Lower leg skin (tissue), 4 donors: ENCODE data around the gene KCNK3. TPM values are rescaled to one million over a fixed set of nuclear protein-coding genes. Genes with fewer than 3 reads are reported as not detected.
"Not testable (repeated sequence)": the region's sequence is repeated elsewhere in the genome, so short reads cannot be mapped to it uniquely, and the experiment has no call there.

Experiments
- DNase-seq, 2 donors: peaks; one replicate each; pipeline ENCODE4 v3.0.0-alpha.2; 2019; ENCODE audit warnings: low spot score in 2 of 2
- H3K4me3 ChIP-seq: fragments of 200-600 bp; sonication (generic); 2 replicates; pipeline ENCODE4 v1.5.1; 2017; ENCODE audit warnings: mild to moderate bottlenecking, low read depth; ENCODE audit not compliant: poor library complexity, severe bottlenecking
- CTCF ChIP-seq, 3 donors: fragments of 450-650 bp; IDR thresholded peaks; one replicate each; pipeline ENCODE4 v1.5.1; 2016; ENCODE audit warnings: antibody characterized with exemption in 3 of 3, mild to moderate bottlenecking in 3 of 3, moderate library complexity in 2 of 3
- POLR2A ChIP-seq, 2 donors: fragments of 450-650 bp; IDR thresholded peaks; one replicate each; pipeline ENCODE4 v1.6.1; 2016 to 2017; ENCODE audit warnings: antibody characterized with exemption in 2 of 2, mild to moderate bottlenecking in 1 of 2, moderate library complexity in 1 of 2
- WGBS, 2 donors: methylation state at CpG; one replicate each; pipeline ENCODE4 v1.1.5; 2018; 5-methylcytosine and 5-hydroxymethylcytosine counted together
- intact Hi-C: fragments of 100-400 bp; cut with DNase I; formaldehyde crosslinking; loops from one replicate; pipeline ENCODE4 v1.15.0; 2023; ENCODE audit warnings: low total_unique reads
- total RNA-seq, 4 donors: library from RNA; depleted of rRNA; stranded (reverse); fragments of >200 nt; gene quantifications; one replicate each; pipeline ENCODE4 v1.1.0, GENCODE V29; 2016

KCNK3 gene
- total RNA-seq, 4 donors from 2014 or later = 0.42 to 3.1 (median 0.69) TPM; not detected in 1

- TF ChIP-seq POLR2A (IDR thresholded peaks at IDR 0.05) (no peak), CTCF (IDR thresholded peaks at IDR 0.05) (no peak)
- DNase-seq = no peak
- intact Hi-C loops = no loop called here
- no peak overlapping the region for H3K4me3 ChIP-seq
- 36 to 42% methylated on average over 6 of the region's 6 CpGs for WGBS, 2 donors
These were observed 65.6 kb downstream of the KCNK3 start for GRCh38 chr2:26757873-26758789.

DNA sequence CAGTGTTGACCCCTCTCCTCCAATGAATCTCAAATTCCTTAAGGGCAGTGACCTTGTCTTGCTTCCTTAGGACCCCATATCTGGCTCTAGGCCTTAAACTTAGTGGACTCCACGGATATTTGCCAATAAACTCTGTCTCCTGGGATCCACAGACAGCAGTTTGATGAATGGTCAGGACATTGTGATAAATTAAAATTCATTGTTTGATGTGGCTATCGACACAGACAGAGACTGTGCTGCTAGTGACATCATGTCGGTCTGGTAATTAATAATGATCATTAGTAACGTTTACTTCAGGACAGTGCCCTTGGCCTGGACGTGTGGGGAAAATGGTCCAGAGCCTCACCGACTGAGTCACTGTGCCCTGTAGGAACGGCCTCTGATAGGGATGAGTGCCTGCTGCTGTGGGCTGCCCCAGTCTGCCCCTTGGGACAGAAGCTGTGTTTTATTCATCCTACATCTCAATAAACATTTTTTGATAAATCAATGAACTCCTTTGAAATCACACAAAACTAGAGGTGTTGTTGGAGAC, 66.3 kb downstream of the KCNK3 start:
- intact Hi-C loops = no loop called here
- H3K4me3 ChIP-seq = no peak overlapping the region
- DNase-seq = no peak
- 72 to 79% methylated on average over 7 of the region's 7 CpGs for WGBS, 2 donors
- TF ChIP-seq CTCF (IDR thresholded peaks at IDR 0.05) (no peak), POLR2A (IDR thresholded peaks at IDR 0.05) (no peak)

DNA sequence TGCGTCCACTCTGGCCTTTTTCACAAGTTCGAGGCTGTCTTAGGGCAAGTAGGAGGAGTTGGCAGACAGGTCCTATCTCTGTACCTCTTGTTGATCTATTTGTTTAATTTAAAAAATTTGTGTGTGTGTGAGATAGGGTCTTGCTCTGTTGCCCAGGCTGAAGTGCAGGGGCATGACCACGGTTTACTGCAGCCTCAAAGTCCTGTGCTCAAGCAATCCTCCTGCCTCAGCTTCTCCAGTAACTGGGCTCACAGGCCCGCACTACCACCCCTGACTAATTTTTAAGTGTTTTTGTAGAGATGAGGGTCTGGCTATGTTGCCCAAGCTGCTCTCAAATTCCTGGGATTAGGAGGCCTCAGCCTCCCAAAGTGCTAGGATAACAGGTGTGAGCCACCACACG, 67.3 kb downstream of the KCNK3 start:
- no peak for TF ChIP-seq CTCF (IDR thresholded peaks at IDR 0.05)
- TF ChIP-seq POLR2A (IDR thresholded peaks at IDR 0.05) = no peak
- WGBS, 2 donors = 96 to 98% methylated on average over 5 of the region's 5 CpGs
- intact Hi-C loops = no loop called here
- DNase-seq = no peak
- H3K4me3 ChIP-seq = no peak overlapping the region

GRCh38 chr2:26760991-26761390, 68.5 kb downstream of the KCNK3 start:
- 78 to 79% methylated on average over 10 of the region's 10 CpGs for WGBS, 2 donors
- DNase-seq, intact Hi-C loops, H3K4me3 ChIP-seq: not testable (repeated sequence)

GRCh38 chr2:26763019-26763418, 70.5 kb downstream of the KCNK3 start:
- H3K4me3 ChIP-seq = no peak overlapping the region
- intact Hi-C loops = no loop called here
- TF ChIP-seq POLR2A (IDR thresholded peaks at IDR 0.05) = no peak
- TF ChIP-seq CTCF (IDR thresholded peaks at IDR 0.05) = no peak
- WGBS, 2 donors = 93 to 94% methylated on average over 10 of the region's 10 CpGs
- no peak for DNase-seq

GRCh38 chr2:26764078-26764887, 71.8 kb downstream of the KCNK3 start, which contains the start of gene SLC35F6:
Gene SLC35F6, plus strand, starts transcription at chr2:26764284. Its CDS starts 66 bp downstream, at chr2:26764350.
- H3K4me3 ChIP-seq = peak within 1 kb of the TSS; percentile 87
- peak; percentile 71 to 96 for DNase-seq
- TF ChIP-seq POLR2A (IDR thresholded peaks at IDR 0.05) (peak in 1 of 2 donors; percentile 80), CTCF (IDR thresholded peaks at IDR 0.05) (no peak)
- intact Hi-C loops = no loop called here
- 1% methylated on average over 52 to 67 of the region's 68 CpGs for WGBS, 2 donors
